Panc1 (cell line): Measurements from ENCODE around the gene QKI.

Source experiments
- POLR2AphosphoS5 ChIP-seq: IDR thresholded peaks from 2 replicates; pipeline ENCODE4 v1.6.1; 2012; ENCODE audit warnings: mild to moderate bottlenecking, low read depth, low read length, moderate library complexity
- SIN3A ChIP-seq: IDR thresholded peaks from 2 replicates; pipeline ENCODE4 v1.6.1; 2012; ENCODE audit warnings: low read depth, mild to moderate bottlenecking, low read length, moderate library complexity, borderline replicate concordance; ENCODE audit not compliant: insufficient read depth
- TCF7L2 ChIP-seq: IDR thresholded peaks from 2 replicates; pipeline ENCODE4 v1.6.1; 2011; ENCODE audit warnings: mild to moderate bottlenecking, low read depth, low read length, inconsistent platforms
- TF ChIP-seq, protein P1 (sequence below), 2 experiments: IDR thresholded peaks; 2 replicates each; pipeline ENCODE4 v1.6.1; 2011 to 2012; ENCODE audit warnings: low read depth in 2 of 2, control low read depth in 1 of 2, low read length in 1 of 2, mild to moderate bottlenecking in 1 of 2, moderate library complexity in 1 of 2; ENCODE audit not compliant: insufficient read depth in 1 of 2
- TF ChIP-seq, protein P2 (sequence below): fragments of 450-650 bp; IDR thresholded peaks from 2 replicates; pipeline ENCODE4 v1.5.1; 2017; ENCODE audit warnings: mild to moderate bottlenecking

DNA sequence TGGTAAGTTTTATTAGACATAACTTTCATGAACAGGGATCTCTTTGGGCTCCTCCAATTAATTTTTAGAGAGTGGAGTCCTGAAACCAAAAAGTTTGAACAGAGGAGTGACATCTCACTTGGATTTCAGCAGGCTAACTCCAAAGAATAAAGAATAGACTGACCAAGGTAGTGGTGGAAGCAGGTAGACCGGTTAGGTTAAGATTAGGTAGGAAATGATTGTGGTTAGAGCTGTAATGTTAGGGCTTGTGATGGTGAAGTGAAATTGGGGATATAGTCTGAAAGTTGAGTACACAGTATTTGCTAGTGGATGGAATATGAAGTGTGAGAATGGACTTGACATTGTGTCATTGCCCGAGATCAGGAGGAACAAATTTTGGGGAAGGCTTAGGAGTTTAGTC, 27.8 kb downstream of the QKI start:
- no peak for TF ChIP-seq POLR2AphosphoS5
- TF ChIP-seq, protein P1, sequence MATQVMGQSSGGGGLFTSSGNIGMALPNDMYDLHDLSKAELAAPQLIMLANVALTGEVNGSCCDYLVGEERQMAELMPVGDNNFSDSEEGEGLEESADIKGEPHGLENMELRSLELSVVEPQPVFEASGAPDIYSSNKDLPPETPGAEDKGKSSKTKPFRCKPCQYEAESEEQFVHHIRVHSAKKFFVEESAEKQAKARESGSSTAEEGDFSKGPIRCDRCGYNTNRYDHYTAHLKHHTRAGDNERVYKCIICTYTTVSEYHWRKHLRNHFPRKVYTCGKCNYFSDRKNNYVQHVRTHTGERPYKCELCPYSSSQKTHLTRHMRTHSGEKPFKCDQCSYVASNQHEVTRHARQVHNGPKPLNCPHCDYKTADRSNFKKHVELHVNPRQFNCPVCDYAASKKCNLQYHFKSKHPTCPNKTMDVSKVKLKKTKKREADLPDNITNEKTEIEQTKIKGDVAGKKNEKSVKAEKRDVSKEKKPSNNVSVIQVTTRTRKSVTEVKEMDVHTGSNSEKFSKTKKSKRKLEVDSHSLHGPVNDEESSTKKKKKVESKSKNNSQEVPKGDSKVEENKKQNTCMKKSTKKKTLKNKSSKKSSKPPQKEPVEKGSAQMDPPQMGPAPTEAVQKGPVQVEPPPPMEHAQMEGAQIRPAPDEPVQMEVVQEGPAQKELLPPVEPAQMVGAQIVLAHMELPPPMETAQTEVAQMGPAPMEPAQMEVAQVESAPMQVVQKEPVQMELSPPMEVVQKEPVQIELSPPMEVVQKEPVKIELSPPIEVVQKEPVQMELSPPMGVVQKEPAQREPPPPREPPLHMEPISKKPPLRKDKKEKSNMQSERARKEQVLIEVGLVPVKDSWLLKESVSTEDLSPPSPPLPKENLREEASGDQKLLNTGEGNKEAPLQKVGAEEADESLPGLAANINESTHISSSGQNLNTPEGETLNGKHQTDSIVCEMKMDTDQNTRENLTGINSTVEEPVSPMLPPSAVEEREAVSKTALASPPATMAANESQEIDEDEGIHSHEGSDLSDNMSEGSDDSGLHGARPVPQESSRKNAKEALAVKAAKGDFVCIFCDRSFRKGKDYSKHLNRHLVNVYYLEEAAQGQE (IDR thresholded peaks at IDR 0.05; ENCODE audit: insufficient read depth in 1 of 2, low read depth in 2 of 2, low read length in 1 of 2), result no peak
- TF ChIP-seq, protein P2, sequence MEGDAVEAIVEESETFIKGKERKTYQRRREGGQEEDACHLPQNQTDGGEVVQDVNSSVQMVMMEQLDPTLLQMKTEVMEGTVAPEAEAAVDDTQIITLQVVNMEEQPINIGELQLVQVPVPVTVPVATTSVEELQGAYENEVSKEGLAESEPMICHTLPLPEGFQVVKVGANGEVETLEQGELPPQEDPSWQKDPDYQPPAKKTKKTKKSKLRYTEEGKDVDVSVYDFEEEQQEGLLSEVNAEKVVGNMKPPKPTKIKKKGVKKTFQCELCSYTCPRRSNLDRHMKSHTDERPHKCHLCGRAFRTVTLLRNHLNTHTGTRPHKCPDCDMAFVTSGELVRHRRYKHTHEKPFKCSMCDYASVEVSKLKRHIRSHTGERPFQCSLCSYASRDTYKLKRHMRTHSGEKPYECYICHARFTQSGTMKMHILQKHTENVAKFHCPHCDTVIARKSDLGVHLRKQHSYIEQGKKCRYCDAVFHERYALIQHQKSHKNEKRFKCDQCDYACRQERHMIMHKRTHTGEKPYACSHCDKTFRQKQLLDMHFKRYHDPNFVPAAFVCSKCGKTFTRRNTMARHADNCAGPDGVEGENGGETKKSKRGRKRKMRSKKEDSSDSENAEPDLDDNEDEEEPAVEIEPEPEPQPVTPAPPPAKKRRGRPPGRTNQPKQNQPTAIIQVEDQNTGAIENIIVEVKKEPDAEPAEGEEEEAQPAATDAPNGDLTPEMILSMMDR, result no peak
- TF ChIP-seq SIN3A, result no peak
- no peak for TF ChIP-seq TCF7L2
